HEK293 (cell line): Measurements from ENCODE around the gene HOXA6.

Source experiments
- CTCF ChIA-PET: fragments of 350-600 bp; formaldehyde crosslinking; extraction: SDS; loops from one replicate; lab custom pipeline; 2021; ENCODE audit warnings: antibody characterized with exemption; lab: Yijun Ruan, JAX
- POLR2A ChIA-PET: fragments of 300-600 bp; formaldehyde crosslinking; extraction: SDS; loops from one replicate; lab custom pipeline; 2020; ENCODE audit warnings: antibody characterized with exemption, inconsistent platforms; lab: Yijun Ruan, JAX
- H3K27ac ChIP-seq: fragments of 200-500 bp; sonication (Bioruptor generic); 2 replicates; pipeline ENCODE4 v1.5.1; 2014; ENCODE audit warnings: low read depth, low read length, control low read depth, inconsistent platforms; ENCODE audit errors: extremely low read depth
- H3K36me3 ChIP-seq, 2 experiments: fragments of 200-500 bp in 1 of 2; sonication (Bioruptor generic) in 1 of 2; 1 replicate in 1 of 2; 2 replicates in 1 of 2; pipeline ENCODE4 v1.5.1; 2014 to 2017; ENCODE audit warnings: inconsistent platforms in 2 of 2, low read length in 2 of 2; ENCODE audit not compliant: control insufficient read depth in 2 of 2, insufficient read depth in 1 of 2
- H3K4me1 ChIP-seq: fragments of 200-500 bp; sonication (Bioruptor generic); 2 replicates; pipeline ENCODE4 v1.5.1; 2014; ENCODE audit warnings: mild to moderate bottlenecking, low read length, inconsistent platforms; ENCODE audit not compliant: control insufficient read depth, insufficient read depth
- H3K4me3 ChIP-seq: 2 replicates; pipeline ENCODE4 v1.5.1; 2011; ENCODE audit warnings: low read depth, mild to moderate bottlenecking, control low read depth, low read length, moderate library complexity
- H3K9me3 ChIP-seq: fragments of 200-500 bp; sonication (Bioruptor generic); 2 replicates; pipeline ENCODE4 v1.5.1; 2014; ENCODE audit warnings: low read depth, low read length, inconsistent platforms; ENCODE audit not compliant: control insufficient read depth, insufficient read depth
- EGR2 ChIP-seq: fragments of 450-650 bp; formaldehyde crosslinking; IDR thresholded peaks from 2 replicates; pipeline ENCODE4 v1.5.1; 2016; ENCODE audit warnings: low read depth, missing biosample characterization, missing genetic modification characterization
- IKZF3 ChIP-seq: fragments of 450-650 bp; IDR thresholded peaks from 2 replicates; pipeline ENCODE4 v1.5.0; 2018; ENCODE audit warnings: missing biosample characterization, mild to moderate bottlenecking, missing genetic modification characterization, moderate library complexity
- KLF7 ChIP-seq: fragments of 450-650 bp; formaldehyde crosslinking; IDR thresholded peaks from 2 replicates; pipeline ENCODE4 v1.5.1; 2016; ENCODE audit warnings: missing biosample characterization, missing genetic modification characterization, borderline replicate concordance
- MEIS1 ChIP-seq: sonication (generic); formaldehyde crosslinking; IDR thresholded peaks from 2 replicates; pipeline ENCODE4 v1.8.1; 2022; ENCODE audit warnings: missing genetic modification reagents, mild to moderate bottlenecking, borderline replicate concordance
- YY2 ChIP-seq: fragments of 450-650 bp; formaldehyde crosslinking; IDR thresholded peaks from 2 replicates; pipeline ENCODE4 v1.5.1; 2016; ENCODE audit warnings: missing biosample characterization, missing genetic modification characterization
- ZBTB17 ChIP-seq: fragments of 450-650 bp; formaldehyde crosslinking; IDR thresholded peaks from 2 replicates; pipeline ENCODE4 v1.5.1; 2016; ENCODE audit warnings: missing biosample characterization, missing genetic modification characterization
- ZFHX2 ChIP-seq: fragments of 450-650 bp; formaldehyde crosslinking; conservative IDR thresholded peaks from 2 replicates; pipeline ENCODE4 v1.5.1; 2016; ENCODE audit warnings: missing biosample characterization, missing genetic modification characterization
- ZNF426 ChIP-seq: fragments of 450-650 bp; formaldehyde crosslinking; IDR thresholded peaks from 2 replicates; pipeline ENCODE4 v1.5.1; 2017; ENCODE audit warnings: missing biosample characterization, missing genetic modification characterization, mild to moderate bottlenecking, inconsistent platforms, moderate library complexity
- ZNF596 ChIP-seq: fragments of 450-650 bp; IDR thresholded peaks from 2 replicates; pipeline ENCODE4 v1.5.0; 2018; ENCODE audit warnings: missing biosample characterization, mild to moderate bottlenecking, missing genetic modification characterization, moderate library complexity
- ZNF600 ChIP-seq: fragments of 450-650 bp; formaldehyde crosslinking; IDR thresholded peaks from 2 replicates; pipeline ENCODE4 v1.5.1; 2016; ENCODE audit warnings: missing biosample characterization, missing genetic modification characterization
- ZNF629 ChIP-seq: fragments of 450-650 bp; formaldehyde crosslinking; IDR thresholded peaks from 2 replicates; pipeline ENCODE4 v1.5.1; 2017; ENCODE audit warnings: missing biosample characterization, missing genetic modification characterization
- ZNF670 ChIP-seq: fragments of 450-650 bp; formaldehyde crosslinking; IDR thresholded peaks from 2 replicates; pipeline ENCODE4 v1.5.1; 2016; ENCODE audit warnings: missing biosample characterization, missing genetic modification characterization, low read depth
- ZNF701 ChIP-seq: fragments of 450-650 bp; formaldehyde crosslinking; IDR thresholded peaks from 2 replicates; pipeline ENCODE4 v1.5.1; 2016; ENCODE audit warnings: missing biosample characterization, missing genetic modification characterization
- ZSCAN16 ChIP-seq: fragments of 450-650 bp; formaldehyde crosslinking; IDR thresholded peaks from 2 replicates; pipeline ENCODE4 v1.5.1; 2016; ENCODE audit warnings: missing biosample characterization, missing genetic modification characterization
- TF ChIP-seq, protein P1 (sequence below): fragments of 450-650 bp; formaldehyde crosslinking; IDR thresholded peaks from 2 replicates; pipeline ENCODE4 v1.5.1; 2016; ENCODE audit warnings: missing biosample characterization, missing genetic modification characterization
- TF ChIP-seq, protein P2 (sequence below): fragments of 450-650 bp; formaldehyde crosslinking; IDR thresholded peaks from 2 replicates; pipeline ENCODE4 v1.5.1; 2017; ENCODE audit warnings: missing biosample characterization, mild to moderate bottlenecking, missing genetic modification characterization, moderate library complexity
- TF ChIP-seq, protein P3 (sequence below): fragments of 450-650 bp; formaldehyde crosslinking; IDR thresholded peaks from 2 replicates; pipeline ENCODE4 v1.5.1; 2016; ENCODE audit warnings: missing biosample characterization, missing genetic modification characterization
- TF ChIP-seq, protein P4 (sequence below): fragments of 450-650 bp; formaldehyde crosslinking; IDR thresholded peaks from 2 replicates; pipeline ENCODE4 v1.5.0; 2017; ENCODE audit warnings: missing biosample characterization, missing genetic modification characterization, borderline replicate concordance

HOXA6 gene

DNA sequence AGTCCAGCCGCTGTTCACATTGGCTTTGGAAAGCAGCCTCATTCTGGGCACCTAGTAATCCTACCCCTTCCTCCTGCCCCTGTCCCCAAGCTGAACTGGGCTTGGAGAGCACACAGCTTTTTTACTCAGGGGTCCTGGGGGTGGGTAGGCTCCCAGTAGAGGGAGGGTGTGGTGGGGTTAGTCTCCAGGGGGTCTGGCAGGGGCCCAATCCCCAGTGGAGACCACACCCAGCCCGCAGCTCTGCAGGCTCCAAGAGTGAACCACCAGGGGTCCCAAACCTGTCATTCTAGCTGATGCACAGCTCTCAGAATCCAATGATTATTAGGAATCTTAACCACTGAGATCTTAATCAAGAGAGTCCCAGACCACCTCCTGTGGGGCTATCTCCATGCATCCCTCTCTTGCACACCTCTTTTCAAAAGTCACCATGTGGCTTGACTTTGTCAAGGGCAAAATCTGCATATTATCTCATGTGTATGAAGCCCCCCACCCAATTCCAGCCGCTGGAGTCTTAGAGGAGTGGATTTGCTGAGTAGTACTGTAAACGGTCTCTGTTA is 34.8 kb upstream of the HOXA6 start (continued):
- TF ChIP-seq, protein P1, sequence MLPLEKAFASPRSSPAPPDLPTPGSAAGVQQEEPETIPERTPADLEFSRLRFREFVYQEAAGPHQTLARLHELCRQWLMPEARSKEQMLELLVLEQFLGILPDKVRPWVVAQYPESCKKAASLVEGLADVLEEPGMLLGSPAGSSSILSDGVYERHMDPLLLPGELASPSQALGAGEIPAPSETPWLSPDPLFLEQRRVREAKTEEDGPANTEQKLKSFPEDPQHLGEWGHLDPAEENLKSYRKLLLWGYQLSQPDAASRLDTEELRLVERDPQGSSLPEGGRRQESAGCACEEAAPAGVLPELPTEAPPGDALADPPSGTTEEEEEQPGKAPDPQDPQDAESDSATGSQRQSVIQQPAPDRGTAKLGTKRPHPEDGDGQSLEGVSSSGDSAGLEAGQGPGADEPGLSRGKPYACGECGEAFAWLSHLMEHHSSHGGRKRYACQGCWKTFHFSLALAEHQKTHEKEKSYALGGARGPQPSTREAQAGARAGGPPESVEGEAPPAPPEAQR (tag by site-specific recombination), result no peak
- TF ChIP-seq ZNF426, result 0 out of 2 replicates have a peak, but pooled peaks have one; percentile 5
- no peak for TF ChIP-seq ZNF629
- no peak for TF ChIP-seq ZSCAN16 (tag by site-specific recombination)
- TF ChIP-seq, protein P2, sequence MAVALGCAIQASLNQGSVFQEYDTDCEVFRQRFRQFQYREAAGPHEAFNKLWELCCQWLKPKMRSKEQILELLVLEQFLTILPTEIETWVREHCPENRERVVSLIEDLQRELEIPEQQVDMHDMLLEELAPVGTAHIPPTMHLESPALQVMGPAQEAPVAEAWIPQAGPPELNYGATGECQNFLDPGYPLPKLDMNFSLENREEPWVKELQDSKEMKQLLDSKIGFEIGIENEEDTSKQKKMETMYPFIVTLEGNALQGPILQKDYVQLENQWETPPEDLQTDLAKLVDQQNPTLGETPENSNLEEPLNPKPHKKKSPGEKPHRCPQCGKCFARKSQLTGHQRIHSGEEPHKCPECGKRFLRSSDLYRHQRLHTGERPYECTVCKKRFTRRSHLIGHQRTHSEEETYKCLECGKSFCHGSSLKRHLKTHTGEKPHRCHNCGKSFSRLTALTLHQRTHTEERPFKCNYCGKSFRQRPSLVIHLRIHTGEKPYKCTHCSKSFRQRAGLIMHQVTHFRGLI (tag by site-specific recombination), result no peak
- TF ChIP-seq, protein P3, sequence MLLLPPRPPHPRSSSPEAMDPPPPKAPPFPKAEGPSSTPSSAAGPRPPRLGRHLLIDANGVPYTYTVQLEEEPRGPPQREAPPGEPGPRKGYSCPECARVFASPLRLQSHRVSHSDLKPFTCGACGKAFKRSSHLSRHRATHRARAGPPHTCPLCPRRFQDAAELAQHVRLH, result no peak
- TF ChIP-seq, protein P4, sequence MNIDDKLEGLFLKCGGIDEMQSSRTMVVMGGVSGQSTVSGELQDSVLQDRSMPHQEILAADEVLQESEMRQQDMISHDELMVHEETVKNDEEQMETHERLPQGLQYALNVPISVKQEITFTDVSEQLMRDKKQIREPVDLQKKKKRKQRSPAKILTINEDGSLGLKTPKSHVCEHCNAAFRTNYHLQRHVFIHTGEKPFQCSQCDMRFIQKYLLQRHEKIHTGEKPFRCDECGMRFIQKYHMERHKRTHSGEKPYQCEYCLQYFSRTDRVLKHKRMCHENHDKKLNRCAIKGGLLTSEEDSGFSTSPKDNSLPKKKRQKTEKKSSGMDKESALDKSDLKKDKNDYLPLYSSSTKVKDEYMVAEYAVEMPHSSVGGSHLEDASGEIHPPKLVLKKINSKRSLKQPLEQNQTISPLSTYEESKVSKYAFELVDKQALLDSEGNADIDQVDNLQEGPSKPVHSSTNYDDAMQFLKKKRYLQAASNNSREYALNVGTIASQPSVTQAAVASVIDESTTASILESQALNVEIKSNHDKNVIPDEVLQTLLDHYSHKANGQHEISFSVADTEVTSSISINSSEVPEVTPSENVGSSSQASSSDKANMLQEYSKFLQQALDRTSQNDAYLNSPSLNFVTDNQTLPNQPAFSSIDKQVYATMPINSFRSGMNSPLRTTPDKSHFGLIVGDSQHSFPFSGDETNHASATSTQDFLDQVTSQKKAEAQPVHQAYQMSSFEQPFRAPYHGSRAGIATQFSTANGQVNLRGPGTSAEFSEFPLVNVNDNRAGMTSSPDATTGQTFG (tag by site-specific recombination), result no peak

DNA sequence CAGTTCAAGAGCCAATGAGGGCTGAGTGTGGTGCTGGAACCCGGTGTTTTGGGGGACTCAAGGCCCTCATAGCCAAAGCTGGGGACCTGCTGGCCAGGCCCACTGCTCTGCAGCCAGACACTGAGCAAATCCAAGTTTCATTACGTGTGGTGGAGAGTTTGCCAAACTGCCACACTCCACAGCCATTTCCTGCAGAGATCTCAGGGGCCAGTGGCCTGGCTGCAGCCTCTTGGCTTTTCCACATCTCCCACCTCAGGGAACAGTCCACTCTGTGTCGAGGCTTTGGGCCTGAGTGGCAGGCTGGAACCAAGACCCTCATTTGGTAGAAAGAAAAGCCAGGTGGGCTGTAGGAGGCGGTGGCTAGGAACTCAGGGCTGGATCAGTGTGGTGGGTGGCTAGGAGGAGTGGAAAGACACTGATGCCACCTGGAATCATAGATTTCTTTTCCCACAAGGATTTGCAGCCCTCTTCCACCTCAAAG is 34.3 kb upstream of the HOXA6 start:
- H3K4me1 ChIP-seq, result peaks cover 31% of the 10 kb centered on the region
- H3K9me3 ChIP-seq, result no peaks in the 10 kb centered on the region
- peak overlapping the region; percentile 99 for H3K27ac ChIP-seq
- peaks cover 0 to 10% of the 10 kb centered on the region in 2 experiments; a peak in 2 of 3 replicates for H3K36me3 ChIP-seq
- TF ChIP-seq ZNF670, result no peak
- TF ChIP-seq YY2 (tag by site-specific recombination), result no peak
- TF ChIP-seq ZNF596 (tag by site-specific recombination), result no peak
- peak; percentile 37 for TF ChIP-seq EGR2
- TF ChIP-seq ZBTB17, result peak; percentile 86
- peak; percentile 58; the same call in 1 of the 2 replicates for TF ChIP-seq ZNF600 (tag by site-specific recombination)
- no peak for TF ChIP-seq MEIS1
- peak; percentile 26; the same call in 1 of the 2 replicates for TF ChIP-seq ZFHX2 (tag by site-specific recombination)
- peak; percentile 24; the same call in 1 of the 2 replicates for TF ChIP-seq IKZF3
- TF ChIP-seq ZNF701 (tag by site-specific recombination), result no peak
- no peak for TF ChIP-seq KLF7
- peak overlapping the region; percentile 9 for H3K4me3 ChIP-seq
- POLR2A ChIA-PET, result interaction anchor here (0.6 to 7.6 kb wide), 6 partner anchors 9 to 739 kb away, joined by 3 to 237 read pairs (median 4); partner anchors contain the start of genes HOXA10 and HOXA9
- CTCF ChIA-PET, result interaction anchor here (0.7 to 1.8 kb wide), 5 partner anchors 9 to 275 kb away, joined by 3 to 7 read pairs (median 4); no protein-coding TSS in a partner anchor
